Epithelial cell of proximal tubule (primary cell): Measurements from ENCODE around the gene JMJD6. TPM values are rescaled to one million over a fixed set of nuclear protein-coding genes. Genes with fewer than 3 reads are reported as not detected.
"Not testable (repeated sequence)": the region's sequence is repeated elsewhere in the genome, so short reads cannot be mapped to it uniquely, and the experiment has no call there.

ENCODE experiments used
- DNase-seq: peaks from one replicate; pipeline ENCODE4 v3.0.0-alpha.2; 2011; ENCODE audit warnings: low read depth
- H3K4me3 ChIP-seq: 2 replicates; pipeline ENCODE4 v1.5.1; 2011; ENCODE audit warnings: low read depth, mild to moderate bottlenecking, low read length
- total RNA-seq: library from RNA; depleted of rRNA; stranded (reverse); fragments of >200 nt; gene quantifications from 2 replicates; pipeline ENCODE4 v1.2.3, GENCODE V29; 2015
- TF ChIP-seq, protein P1 (sequence below): conservative IDR thresholded peaks from 2 replicates; pipeline ENCODE4 v1.5.1; 2012; ENCODE audit warnings: low read depth, mild to moderate bottlenecking, low read length

The JMJD6 gene
- total RNA-seq, 1 donor from 2014 or later = 41.2 TPM

DNA sequence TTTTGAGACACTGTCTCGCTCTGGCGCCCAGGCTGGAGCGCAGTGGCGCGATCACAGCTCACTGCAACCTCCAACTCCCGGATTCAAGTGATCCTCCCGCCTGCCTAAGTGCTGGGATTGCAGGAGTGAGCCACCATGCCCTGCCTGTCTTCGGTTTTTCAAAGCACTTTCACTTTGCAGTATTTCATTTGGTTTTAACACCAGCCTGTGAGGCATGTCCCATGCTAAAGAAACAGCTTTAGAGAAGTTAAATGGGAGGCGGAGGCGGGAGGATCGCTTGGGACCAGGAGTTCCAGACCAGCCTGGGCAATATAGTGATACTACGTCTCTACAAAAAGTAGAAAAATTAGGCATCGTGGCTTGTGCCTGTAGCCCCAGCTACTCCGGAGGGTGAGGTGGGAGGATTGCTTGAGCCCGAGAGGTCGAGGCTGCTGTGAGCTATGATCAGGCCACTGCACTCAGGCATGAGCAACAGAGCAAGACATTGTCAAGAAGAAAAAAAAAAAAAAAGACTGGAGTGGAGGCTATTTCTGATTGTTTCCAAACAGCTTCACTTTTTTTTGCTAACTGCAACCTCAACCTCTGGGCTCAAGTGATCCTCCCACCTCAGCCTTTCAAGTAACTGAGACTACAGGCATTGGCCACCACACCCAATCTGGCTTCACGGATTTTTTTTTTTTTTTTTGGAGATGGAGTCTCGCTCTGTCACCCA lies 1.5 kb upstream of the JMJD6 start:
- DNase-seq = no peak
- peak overlapping the region; percentile 98 for H3K4me3 ChIP-seq
- TF ChIP-seq, protein P1, sequence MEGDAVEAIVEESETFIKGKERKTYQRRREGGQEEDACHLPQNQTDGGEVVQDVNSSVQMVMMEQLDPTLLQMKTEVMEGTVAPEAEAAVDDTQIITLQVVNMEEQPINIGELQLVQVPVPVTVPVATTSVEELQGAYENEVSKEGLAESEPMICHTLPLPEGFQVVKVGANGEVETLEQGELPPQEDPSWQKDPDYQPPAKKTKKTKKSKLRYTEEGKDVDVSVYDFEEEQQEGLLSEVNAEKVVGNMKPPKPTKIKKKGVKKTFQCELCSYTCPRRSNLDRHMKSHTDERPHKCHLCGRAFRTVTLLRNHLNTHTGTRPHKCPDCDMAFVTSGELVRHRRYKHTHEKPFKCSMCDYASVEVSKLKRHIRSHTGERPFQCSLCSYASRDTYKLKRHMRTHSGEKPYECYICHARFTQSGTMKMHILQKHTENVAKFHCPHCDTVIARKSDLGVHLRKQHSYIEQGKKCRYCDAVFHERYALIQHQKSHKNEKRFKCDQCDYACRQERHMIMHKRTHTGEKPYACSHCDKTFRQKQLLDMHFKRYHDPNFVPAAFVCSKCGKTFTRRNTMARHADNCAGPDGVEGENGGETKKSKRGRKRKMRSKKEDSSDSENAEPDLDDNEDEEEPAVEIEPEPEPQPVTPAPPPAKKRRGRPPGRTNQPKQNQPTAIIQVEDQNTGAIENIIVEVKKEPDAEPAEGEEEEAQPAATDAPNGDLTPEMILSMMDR = no peak

DNA sequence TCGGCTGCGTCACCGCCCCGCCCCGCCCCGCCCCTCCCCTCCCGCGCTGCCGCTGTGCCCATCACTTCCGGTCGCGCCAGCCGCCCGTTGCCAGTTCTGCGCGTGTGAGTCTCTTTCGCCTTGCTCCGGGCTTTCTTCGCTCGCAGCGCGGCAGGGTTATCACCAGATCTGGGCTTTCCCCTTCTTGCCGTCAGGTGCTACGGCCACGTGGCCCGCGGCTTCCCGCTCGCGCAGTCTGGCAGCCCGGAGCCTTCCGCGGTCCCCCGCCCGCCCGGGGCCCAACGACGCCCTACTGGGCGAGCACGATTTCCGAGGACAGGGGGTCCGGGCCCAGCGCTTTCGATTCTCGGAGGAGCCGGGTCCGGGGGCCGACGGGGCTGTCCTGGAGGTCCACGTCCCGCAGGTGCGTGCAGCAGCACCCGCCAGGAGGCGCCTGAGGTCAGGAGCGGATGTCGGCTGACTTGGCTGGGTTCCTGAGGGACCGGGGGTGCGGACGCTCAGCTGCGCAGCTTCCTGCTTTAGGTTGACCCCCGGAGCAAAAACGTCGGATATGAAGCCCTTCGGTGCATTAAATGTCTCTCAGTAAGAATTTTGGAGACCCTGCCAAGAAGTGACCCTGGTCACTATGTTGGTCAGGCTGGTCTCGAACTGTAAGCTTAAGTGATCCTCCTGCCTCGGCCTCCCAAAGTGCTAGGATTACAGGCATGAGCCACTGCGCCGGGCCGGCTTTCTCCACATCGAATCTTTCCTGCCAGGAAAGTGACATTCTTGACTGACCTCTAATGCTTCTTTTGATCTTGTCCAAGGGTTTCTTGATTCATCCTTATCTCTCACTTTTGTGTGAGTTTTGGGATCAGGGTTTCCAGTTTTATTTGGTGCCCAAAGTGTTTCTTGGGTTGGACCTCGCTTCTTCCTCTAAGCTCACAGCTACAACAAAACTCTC lies 641 bp upstream of the JMJD6 start, which contains the start of gene METTL23:
TSS of gene METTL23 (plus strand) at position 64 of the 943 bp plus-strand sequence. CDS start 2,872 bp downstream, outside the sequence.
- TF ChIP-seq, protein P1 = peak; percentile 68
- no peak for DNase-seq
- peak within 1 kb of the TSS; percentile 98 for H3K4me3 ChIP-seq

DNA sequence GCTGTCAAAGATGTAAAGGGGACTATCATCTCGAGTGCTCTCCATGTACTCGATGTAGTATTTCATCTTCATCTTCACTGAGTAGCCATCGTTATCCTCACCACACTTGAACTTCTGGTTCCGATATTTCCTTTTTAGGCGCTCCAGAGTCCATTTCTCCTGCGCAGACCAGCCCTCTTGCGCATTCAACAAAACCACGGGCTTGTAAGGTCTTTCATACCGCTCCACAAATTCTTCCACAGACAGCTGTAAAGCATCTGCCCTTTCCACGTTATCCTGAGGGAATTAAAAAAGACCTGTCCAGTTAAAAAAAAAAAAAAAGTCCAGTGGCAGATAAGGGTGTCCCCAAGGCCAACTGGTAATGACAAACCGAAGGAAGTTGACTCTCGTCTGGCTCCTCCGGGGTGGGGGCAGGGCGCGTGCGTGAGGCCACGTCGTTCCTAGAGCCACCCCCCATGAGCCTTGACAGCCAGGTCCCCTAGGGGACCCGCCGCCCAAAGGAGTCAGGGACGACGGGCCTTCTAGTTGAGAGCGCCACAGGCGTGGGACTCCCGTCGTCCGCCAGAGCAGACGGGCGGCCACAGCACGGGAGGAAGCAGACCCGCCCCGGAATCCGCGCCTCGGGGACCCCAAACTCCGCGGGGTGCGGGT lies 701 bp downstream of the JMJD6 start:
- DNase-seq = no peak

DNA sequence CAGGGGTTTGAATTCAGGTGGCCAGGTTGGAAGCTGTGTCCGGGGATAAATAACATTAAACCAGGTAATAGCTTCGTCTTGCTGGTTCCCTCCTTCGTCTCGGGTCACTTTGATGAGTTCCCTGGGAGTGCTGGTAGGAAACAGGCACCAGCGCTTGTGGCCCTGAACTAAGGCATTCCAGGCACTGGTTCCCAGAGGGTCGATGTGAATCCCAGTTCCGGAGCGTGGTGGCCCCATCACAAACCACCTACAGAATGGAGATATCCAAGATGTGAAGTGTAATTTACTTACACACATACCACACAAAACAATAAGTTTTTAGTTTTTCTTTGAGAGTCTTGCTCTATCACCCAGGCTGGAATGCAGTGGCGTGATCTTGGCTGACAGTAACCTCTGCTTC lies 2.6 kb downstream of the JMJD6 start:
- DNase-seq = no peak
- no peak overlapping the region for H3K4me3 ChIP-seq
- TF ChIP-seq, protein P1 = no peak

More for the DNA sequence above, 701 bp downstream of the JMJD6 start:
- H3K4me3 ChIP-seq = peak overlapping the region; percentile 98
- TF ChIP-seq, protein P1 = no peak

DNA sequence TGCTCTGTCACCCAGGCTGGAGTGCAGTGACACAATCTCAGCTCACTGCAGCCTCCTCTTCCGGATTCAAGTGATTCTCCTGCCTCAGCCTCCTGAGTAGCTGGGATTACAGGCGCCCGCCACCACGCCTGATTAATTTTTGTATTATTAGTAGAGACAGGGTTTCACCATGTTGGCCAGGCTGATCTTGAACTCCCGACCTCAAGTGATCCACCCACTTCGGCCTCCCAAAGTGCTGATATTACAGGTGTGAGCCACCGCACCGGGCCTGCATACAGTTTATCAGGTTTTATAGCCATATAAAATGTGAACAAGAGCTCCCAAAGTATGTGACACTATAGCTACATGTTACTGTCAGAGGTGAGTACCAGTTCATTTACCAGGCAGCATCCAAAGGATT lies 3.4 kb downstream of the JMJD6 start:
- not testable (repeated sequence) for H3K4me3 ChIP-seq, DNase-seq

DNA sequence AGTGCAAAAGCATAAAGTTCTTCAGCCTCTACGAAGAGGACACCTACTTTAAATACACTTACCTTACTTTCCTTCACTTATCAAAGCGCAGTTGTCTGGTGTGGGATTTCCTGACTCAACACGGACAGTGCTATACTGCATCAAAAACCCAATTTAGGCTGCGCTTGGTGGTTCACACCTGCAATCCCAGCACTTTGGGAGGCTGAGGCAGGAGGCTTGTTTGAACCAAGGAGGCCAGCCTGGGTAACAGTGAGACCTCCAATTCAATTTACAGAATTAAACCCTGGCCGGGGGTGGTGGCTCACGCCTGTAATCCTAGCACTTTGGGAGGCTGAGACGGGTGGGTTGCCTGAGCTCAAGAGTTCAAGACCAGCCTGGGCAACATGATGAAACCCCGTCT lies 4.1 kb downstream of the JMJD6 start:
- TF ChIP-seq, protein P1 = no peak
- H3K4me3 ChIP-seq = no peak overlapping the region
- no peak for DNase-seq

DNA sequence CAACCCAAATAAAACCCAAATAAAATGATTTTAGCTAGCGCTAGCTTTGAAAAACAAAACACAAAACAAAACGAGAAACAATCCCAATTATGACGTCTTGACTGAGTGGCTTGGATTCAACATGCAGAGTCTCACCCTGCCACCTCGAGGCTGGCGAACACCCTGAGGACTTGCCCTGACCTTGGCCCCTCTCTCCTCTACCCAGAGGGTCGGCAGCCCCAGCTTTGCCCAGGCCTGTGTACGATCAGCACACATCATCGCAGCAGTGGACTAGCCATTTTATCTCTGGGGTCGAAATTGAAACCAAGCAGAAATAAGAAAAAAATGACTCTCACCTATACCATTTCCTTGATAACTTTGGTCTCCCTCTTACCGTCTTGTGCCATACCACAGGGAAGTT lies 4.9 kb downstream of the JMJD6 start:
- TF ChIP-seq, protein P1 = no peak
- H3K4me3 ChIP-seq = no peak overlapping the region
- no peak for DNase-seq
